ENCODE measurements around the gene MTA3.

GRCh38 chr2:42761554-42761953 is 193.1 kb downstream of the MTA3 start:
- TF ChIP-seq CTCF (IDR thresholded peaks at IDR 0.05): no peak
- no peak for TF ChIP-seq POLR2A (IDR thresholded peaks at IDR 0.05)

Data from breast epithelium (tissue), 3 donors.